Gastroesophageal sphincter (tissue), 4 donors: Measurements from ENCODE around the gene ZNF385B. TPM values are rescaled to one million over a fixed set of nuclear protein-coding genes. Genes with fewer than 3 reads are reported as not detected.

Source experiments
- ATAC-seq: fragments of 150-250 bp; one replicate; pipeline ENCODE4 v1.9.1; 2016; ENCODE audit warnings: mild to moderate bottlenecking, moderate library complexity
- H3K27ac ChIP-seq, 4 donors: fragments of 200-600 bp; sonication (generic) in 3 of 4; 1 replicate in 3 of 4; 2 replicates in 1 of 4; pipeline ENCODE4 v1.5.1; 2016 to 2019
- H3K27me3 ChIP-seq: fragments of 200-600 bp; sonication (generic); one replicate; pipeline ENCODE4 v1.5.1; 2019
- H3K36me3 ChIP-seq, 2 donors: fragments of 200-600 bp; sonication (generic); one replicate each; pipeline ENCODE4 v1.5.1; 2019; ENCODE audit warnings: control low read depth in 1 of 2
- H3K4me1 ChIP-seq, 3 donors: fragments of 200-600 bp; sonication (generic); 1 replicate in 2 of 3; 2 replicates in 1 of 3; pipeline ENCODE4 v1.5.1; 2016 to 2019; ENCODE audit warnings: control low read depth in 2 of 3
- H3K4me3 ChIP-seq, 2 donors: fragments of 200-600 bp; sonication (generic); one replicate each; pipeline ENCODE4 v1.5.1; 2019; ENCODE audit warnings: mild to moderate bottlenecking in 1 of 2, moderate library complexity in 1 of 2
- H3K9me3 ChIP-seq, 3 donors: fragments of 200-600 bp; sonication (generic); one replicate each; pipeline ENCODE4 v1.5.1; 2017 to 2019; ENCODE audit warnings: control low read depth in 2 of 3
- EP300 ChIP-seq: sonication (generic); formaldehyde crosslinking; IDR thresholded peaks from one replicate; pipeline ENCODE4 v1.6.1; 2017; ENCODE audit warnings: antibody characterized with exemption, mild to moderate bottlenecking
- POLR2A ChIP-seq, 2 donors: fragments of 450-650 bp; IDR thresholded peaks; one replicate each; pipeline ENCODE4 v1.6.1; 2017; ENCODE audit warnings: antibody characterized with exemption in 2 of 2, mild to moderate bottlenecking in 2 of 2, moderate library complexity in 1 of 2
- POLR2AphosphoS5 ChIP-seq: sonication (generic); formaldehyde crosslinking; IDR thresholded peaks from one replicate; pipeline ENCODE4 v1.6.1; 2017; ENCODE audit warnings: antibody characterized with exemption
- WGBS, 2 donors: methylation state at CpG; one replicate each; pipeline ENCODE4 v1.1.5; 2018; ENCODE audit warnings: low coverage in 1 of 2; 5-methylcytosine and 5-hydroxymethylcytosine counted together
- small RNA-seq, 4 donors: library from RNA; depleted of rRNA; stranded (forward); fragments of <200 nt; gene quantifications; one replicate each; pipeline ENCODE3, GENCODE V24; 2016
- total RNA-seq, 4 donors: library from RNA; depleted of rRNA; stranded (reverse); fragments of >200 nt; gene quantifications; one replicate each; pipeline ENCODE4 v1.1.0, GENCODE V29; 2016
- TF ChIP-seq, protein P1 (sequence below), 4 experiments: fragments of 200-600 bp in 2 of 4; fragments of 450-650 bp in 2 of 4; sonication (generic) in 1 of 4; IDR thresholded peaks; one replicate each; pipeline ENCODE4 v1.5.1; 2017 to 2019; ENCODE audit warnings: antibody characterized with exemption in 4 of 4, mild to moderate bottlenecking in 2 of 4, moderate library complexity in 2 of 4

ZNF385B gene
- total RNA-seq, 4 donors from 2014 or later = 2.7 to 7.6 (median 3.9) TPM

- Histone ChIP-seq H3K36me3 (no peaks in the 10 kb centered on the region), H3K27me3 (no peaks in the 10 kb centered on the region), H3K9me3 (no peaks in the 10 kb centered on the region), H3K4me3 (no peak overlapping the region), H3K27ac (no peak overlapping the region), H3K4me1 (peaks cover 0 to 5% (median 0%) of the 10 kb centered on the region in 3 donors)
- no peak for ATAC-seq
- WGBS, 2 donors = 69 to 85% methylated on average over 1 to 2 of the region's 2 CpGs
- TF ChIP-seq POLR2AphosphoS5 (no peak), EP300 (no peak), POLR2A (IDR thresholded peaks at IDR 0.05) (no peak)
- TF ChIP-seq, protein P1, sequence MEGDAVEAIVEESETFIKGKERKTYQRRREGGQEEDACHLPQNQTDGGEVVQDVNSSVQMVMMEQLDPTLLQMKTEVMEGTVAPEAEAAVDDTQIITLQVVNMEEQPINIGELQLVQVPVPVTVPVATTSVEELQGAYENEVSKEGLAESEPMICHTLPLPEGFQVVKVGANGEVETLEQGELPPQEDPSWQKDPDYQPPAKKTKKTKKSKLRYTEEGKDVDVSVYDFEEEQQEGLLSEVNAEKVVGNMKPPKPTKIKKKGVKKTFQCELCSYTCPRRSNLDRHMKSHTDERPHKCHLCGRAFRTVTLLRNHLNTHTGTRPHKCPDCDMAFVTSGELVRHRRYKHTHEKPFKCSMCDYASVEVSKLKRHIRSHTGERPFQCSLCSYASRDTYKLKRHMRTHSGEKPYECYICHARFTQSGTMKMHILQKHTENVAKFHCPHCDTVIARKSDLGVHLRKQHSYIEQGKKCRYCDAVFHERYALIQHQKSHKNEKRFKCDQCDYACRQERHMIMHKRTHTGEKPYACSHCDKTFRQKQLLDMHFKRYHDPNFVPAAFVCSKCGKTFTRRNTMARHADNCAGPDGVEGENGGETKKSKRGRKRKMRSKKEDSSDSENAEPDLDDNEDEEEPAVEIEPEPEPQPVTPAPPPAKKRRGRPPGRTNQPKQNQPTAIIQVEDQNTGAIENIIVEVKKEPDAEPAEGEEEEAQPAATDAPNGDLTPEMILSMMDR (IDR thresholded peaks at IDR 0.05) = no peak
These were observed 443.9 kb downstream of the ZNF385B start for GRCh38 chr2:179417436-179417949.

- 20 to 83% methylated on average over 1 to 2 of the region's 3 CpGs for WGBS, 2 donors
- no peaks in the 10 kb centered on the region for H3K4me1 ChIP-seq
- H3K9me3 ChIP-seq = no peaks in the 10 kb centered on the region
- no peaks in the 10 kb centered on the region for H3K27me3 ChIP-seq
- no peak for ATAC-seq
- H3K36me3 ChIP-seq = no peaks in the 10 kb centered on the region
- H3K4me3 ChIP-seq = no peak overlapping the region
- H3K27ac ChIP-seq = no peak overlapping the region
- TF ChIP-seq EP300 (no peak), POLR2AphosphoS5 (no peak), POLR2A (IDR thresholded peaks at IDR 0.05) (no peak)
- TF ChIP-seq, protein P1 (IDR thresholded peaks at IDR 0.05) = no peak
These were observed 449.3 kb downstream of the ZNF385B start for GRCh38 chr2:179412112-179412511.

- 39% methylated on average over 3 to 6 of the region's 8 CpGs for WGBS, 2 donors
- no peaks in the 10 kb centered on the region for H3K36me3 ChIP-seq
- no peak overlapping the region for H3K27ac ChIP-seq
- H3K27me3 ChIP-seq = no peaks in the 10 kb centered on the region
- peak; percentile 46 for ATAC-seq
- H3K4me3 ChIP-seq = no peak overlapping the region
- TF ChIP-seq, protein P1 (IDR thresholded peaks at IDR 0.05) = peak; percentile 55 to 71 (median 59)
- TF ChIP-seq POLR2AphosphoS5 (no peak), POLR2A (IDR thresholded peaks at IDR 0.05) (no peak)
- no peaks in the 10 kb centered on the region for H3K9me3 ChIP-seq
- H3K4me1 ChIP-seq = no peaks in the 10 kb centered on the region
These were observed 450.7 kb downstream of the ZNF385B start for GRCh38 chr2:179410552-179411356.

- Histone ChIP-seq H3K4me1 (no peaks in the 10 kb centered on the region), H3K27me3 (no peaks in the 10 kb centered on the region), H3K9me3 (no peaks in the 10 kb centered on the region), H3K27ac (no peak overlapping the region), H3K4me3 (no peak overlapping the region), H3K36me3 (no peaks in the 10 kb centered on the region)
- no peak for ATAC-seq
- TF ChIP-seq POLR2A (IDR thresholded peaks at IDR 0.05) = no peak
- TF ChIP-seq POLR2AphosphoS5 = no peak
These were observed 457.8 kb downstream of the ZNF385B start for GRCh38 chr2:179403624-179404023.

DNA sequence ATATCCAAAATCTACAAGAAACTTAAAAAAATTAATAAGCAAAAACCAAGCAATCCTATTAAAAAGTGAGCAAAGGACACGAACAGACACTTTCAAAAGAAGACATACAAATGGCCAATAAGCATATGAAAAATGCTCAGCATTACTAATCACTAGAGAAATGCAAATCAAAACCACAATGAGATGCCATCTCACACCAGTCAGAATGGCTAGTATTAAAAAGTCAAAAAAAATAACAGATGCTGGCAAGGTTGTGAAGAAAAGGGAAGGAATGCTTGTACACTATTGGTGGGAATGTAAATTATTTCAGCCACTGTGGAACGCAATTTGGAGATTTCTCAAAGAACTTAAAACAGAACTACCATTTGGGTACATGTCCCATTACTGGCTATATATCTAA is 467.9 kb downstream of the ZNF385B start:
- no peaks in the 10 kb centered on the region for H3K9me3 ChIP-seq
- no peak overlapping the region for H3K27ac ChIP-seq
- H3K4me3 ChIP-seq = no peak overlapping the region
- 94 to 100% methylated on average over 2 of the region's 2 CpGs for WGBS, 2 donors
- ATAC-seq = no peak
- no peaks in the 10 kb centered on the region for H3K36me3 ChIP-seq
- TF ChIP-seq POLR2AphosphoS5 (no peak), POLR2A (IDR thresholded peaks at IDR 0.05) (no peak), EP300 (no peak)
- TF ChIP-seq, protein P1 (IDR thresholded peaks at IDR 0.05) = no peak
- H3K4me1 ChIP-seq = no peaks in the 10 kb centered on the region
- no peaks in the 10 kb centered on the region for H3K27me3 ChIP-seq

Small RNA genes lying within 50 kb of the gene (small RNA-seq; reads per million reads assigned to genes)
- 0 to 0.25 (median 0) reads per million in 4 donors for gene MIR1258

Other genes with a start within 250 kb of the ZNF385B start
- gene CWC22, start 145.7 kb upstream of the ZNF385B start, total RNA-seq = 10 to 100 TPM; 23.3 to 28.3 (median 25.5) TPM